PC-3 (cell line): ENCODE measurements around the gene GATA2.

Experiments used
- CTCF ChIP-seq: fragments of 300-600 bp; sonication (generic); conservative IDR thresholded peaks from 2 replicates; pipeline ENCODE4 v1.5.1; 2017; ENCODE audit warnings: antibody characterized with exemption, low read depth, mild to moderate bottlenecking, low read length
- EZH2 ChIP-seq: fragments of 300-600 bp; sonication (generic); IDR thresholded peaks from one replicate; pipeline ENCODE4 v1.6.1; 2017; ENCODE audit warnings: antibody characterized with exemption, mild to moderate bottlenecking, low read length; ENCODE audit not compliant: unreplicated experiment
- EZH2phosphoT487 ChIP-seq: fragments of 300-600 bp; sonication (generic); IDR thresholded peaks from 2 replicates; pipeline ENCODE4 v1.6.1; 2018; ENCODE audit warnings: mild to moderate bottlenecking, antibody characterized with exemption, low read length, borderline replicate concordance

- TF ChIP-seq CTCF (no peak), EZH2phosphoT487 (no peak), EZH2 (no peak)
Observed at GRCh38 chr3:128448491-128448890, 44.5 kb downstream of the GATA2 start.
